ENCODE measurements around the gene SLC16A5. TPM values are rescaled to one million over a fixed set of nuclear protein-coding genes. Genes with fewer than 3 reads are reported as not detected.
"Not testable (repeated sequence)": the region's sequence is repeated elsewhere in the genome, so short reads cannot be mapped to it uniquely, and the experiment has no call there.

SLC16A5 gene
- polyA plus RNA-seq, 3 donors, result 27.4 to 42.7 (median 39.8) TPM

- not testable (repeated sequence) for DNase-seq
These were observed 44.6 kb downstream of the SLC16A5 start for GRCh38 chr17:75132018-75133000.

GRCh38 chr17:75133001-75133400 is 45.2 kb downstream of the SLC16A5 start:
- DNase-seq, result no peak

- not testable (repeated sequence) for DNase-seq
These were observed 46.0 kb downstream of the SLC16A5 start for GRCh38 chr17:75133607-75134347.

GRCh38 chr17:75135452-75135851 is 47.7 kb downstream of the SLC16A5 start:
- no peak for DNase-seq

GRCh38 chr17:75135946-75136345 is 48.2 kb downstream of the SLC16A5 start:
- no peak for DNase-seq

- not testable (repeated sequence) for DNase-seq
These were observed 50.0 kb downstream of the SLC16A5 start for GRCh38 chr17:75137762-75138161.

GRCh38 chr17:75138519-75138918 is 50.8 kb downstream of the SLC16A5 start:
- DNase-seq, result no peak

GRCh38 chr17:75142236-75142971 is 54.6 kb downstream of the SLC16A5 start:
- DNase-seq, result no peak

- DNase-seq, result no peak
These were observed 57.2 kb downstream of the SLC16A5 start for GRCh38 chr17:75144816-75145512.

GRCh38 chr17:75146592-75146991 is 58.8 kb downstream of the SLC16A5 start:
- DNase-seq, result no peak

- no peak for DNase-seq
These were observed 60.3 kb downstream of the SLC16A5 start for GRCh38 chr17:75147878-75148546.

- DNase-seq, result peak; percentile 30
These were observed 64.2 kb downstream of the SLC16A5 start for GRCh38 chr17:75151930-75152329.

GRCh38 chr17:75152523-75152921 is 64.8 kb downstream of the SLC16A5 start:
- no peak for DNase-seq

GRCh38 chr17:75152922-75153779 is 65.4 kb downstream of the SLC16A5 start:
- peak; percentile 58 for DNase-seq

- DNase-seq, result no peak
These were observed 66.0 kb downstream of the SLC16A5 start for GRCh38 chr17:75153780-75154194.

GRCh38 chr17:75154195-75155106 is 66.7 kb downstream of the SLC16A5 start, which contains the start of gene JPT1:
Gene JPT1 (minus strand): TSS chr17:75154512. CDS start chr17:75154397, 115 bp downstream.
- peak; percentile 99 for DNase-seq

- peak; percentile 20 for DNase-seq
These were observed 67.4 kb downstream of the SLC16A5 start for GRCh38 chr17:75155191-75155601.

Data from renal pelvis (tissue), 4 donors.